ENCODE data around the gene SH3RF1.

DNA sequence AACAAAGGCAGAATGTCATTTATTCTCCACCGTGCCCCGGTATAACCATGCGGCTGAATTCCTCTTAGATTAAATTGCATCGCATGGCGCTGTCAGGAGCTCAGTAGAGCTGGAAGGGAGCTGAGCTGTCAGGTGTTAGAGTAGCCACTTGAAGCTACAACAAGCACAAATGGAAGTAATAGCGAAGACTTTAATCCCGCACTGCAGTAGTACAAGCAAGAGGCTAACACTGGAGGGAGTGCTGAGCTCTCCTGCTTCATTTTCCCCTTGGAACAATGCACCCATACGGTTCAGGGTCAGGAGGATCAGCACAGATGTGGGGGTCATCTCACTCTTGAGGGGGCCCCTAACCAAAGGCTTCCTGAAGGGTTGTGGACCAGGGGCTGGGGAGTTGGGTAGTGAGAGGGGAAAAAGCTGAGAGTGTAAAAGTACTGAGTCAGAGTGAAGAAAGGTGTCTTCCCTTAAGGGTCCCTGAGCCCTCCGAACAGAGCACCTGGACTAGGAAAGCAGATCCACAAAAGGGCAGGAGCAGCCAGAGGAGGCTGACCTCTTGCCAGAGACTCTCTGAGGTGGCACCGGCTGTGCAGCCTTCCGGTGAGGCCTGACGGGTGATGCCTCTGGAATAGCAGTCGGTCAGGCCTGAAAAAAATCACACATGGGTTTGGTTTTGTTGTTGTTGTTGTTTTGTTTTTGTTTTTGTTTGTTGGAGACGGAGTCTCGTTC, 224.7 kb downstream of the SH3RF1 start:
- TF ChIP-seq POLR2A (IDR thresholded peaks at IDR 0.05) = no peak
- TF ChIP-seq, protein P1, sequence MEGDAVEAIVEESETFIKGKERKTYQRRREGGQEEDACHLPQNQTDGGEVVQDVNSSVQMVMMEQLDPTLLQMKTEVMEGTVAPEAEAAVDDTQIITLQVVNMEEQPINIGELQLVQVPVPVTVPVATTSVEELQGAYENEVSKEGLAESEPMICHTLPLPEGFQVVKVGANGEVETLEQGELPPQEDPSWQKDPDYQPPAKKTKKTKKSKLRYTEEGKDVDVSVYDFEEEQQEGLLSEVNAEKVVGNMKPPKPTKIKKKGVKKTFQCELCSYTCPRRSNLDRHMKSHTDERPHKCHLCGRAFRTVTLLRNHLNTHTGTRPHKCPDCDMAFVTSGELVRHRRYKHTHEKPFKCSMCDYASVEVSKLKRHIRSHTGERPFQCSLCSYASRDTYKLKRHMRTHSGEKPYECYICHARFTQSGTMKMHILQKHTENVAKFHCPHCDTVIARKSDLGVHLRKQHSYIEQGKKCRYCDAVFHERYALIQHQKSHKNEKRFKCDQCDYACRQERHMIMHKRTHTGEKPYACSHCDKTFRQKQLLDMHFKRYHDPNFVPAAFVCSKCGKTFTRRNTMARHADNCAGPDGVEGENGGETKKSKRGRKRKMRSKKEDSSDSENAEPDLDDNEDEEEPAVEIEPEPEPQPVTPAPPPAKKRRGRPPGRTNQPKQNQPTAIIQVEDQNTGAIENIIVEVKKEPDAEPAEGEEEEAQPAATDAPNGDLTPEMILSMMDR (IDR thresholded peaks at IDR 0.05) = no peak
